Middle frontal gyrus (tissue), 1 donor: ENCODE measurements around the gene CEBPA.

Experiments used
- DNase-seq: peaks from one replicate; pipeline ENCODE4 v3.0.0-alpha.2; 2015; ENCODE audit warnings: low spot score; ENCODE audit errors: extremely low spot score

Gene CEBPA

DNA sequence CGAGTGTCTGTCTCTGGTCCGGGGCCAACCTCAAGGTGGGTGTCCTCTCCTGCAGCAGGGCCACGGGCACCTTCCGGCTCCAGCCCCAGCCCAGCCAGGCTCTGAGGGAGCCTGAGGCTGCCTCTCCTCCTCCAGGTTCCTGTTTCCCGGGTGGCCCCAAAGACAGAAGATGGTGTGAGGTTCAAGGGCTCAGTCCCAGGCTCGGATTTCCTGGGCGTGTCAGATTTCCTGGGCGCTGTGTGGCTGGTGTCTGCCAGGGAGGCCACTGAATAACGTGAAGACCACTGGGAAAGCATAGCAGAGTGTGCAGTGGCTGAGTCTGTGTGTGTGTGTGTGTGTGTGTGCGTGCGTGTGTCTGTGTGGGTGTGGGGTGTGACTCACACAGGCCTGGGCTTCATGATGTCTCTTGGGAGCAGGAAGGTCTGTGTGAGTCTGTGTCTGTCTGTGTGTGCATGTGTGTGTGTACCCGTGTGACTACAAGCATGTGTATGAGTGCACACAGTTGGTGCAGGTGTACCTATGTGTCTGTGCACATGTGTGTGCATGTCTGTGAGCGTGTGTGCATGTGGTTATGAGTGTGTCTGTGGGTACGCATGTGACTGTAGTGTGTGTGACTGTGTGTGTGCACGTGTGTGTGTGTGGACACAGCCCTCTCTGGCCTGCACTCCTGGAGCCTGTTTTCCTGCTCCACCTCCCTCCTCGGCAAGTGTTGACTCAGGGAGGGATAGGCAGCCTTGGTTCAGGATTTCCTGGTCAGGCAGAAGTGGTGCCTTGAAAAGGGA lies 28.3 kb downstream of the CEBPA start:
- no peak for DNase-seq

DNA sequence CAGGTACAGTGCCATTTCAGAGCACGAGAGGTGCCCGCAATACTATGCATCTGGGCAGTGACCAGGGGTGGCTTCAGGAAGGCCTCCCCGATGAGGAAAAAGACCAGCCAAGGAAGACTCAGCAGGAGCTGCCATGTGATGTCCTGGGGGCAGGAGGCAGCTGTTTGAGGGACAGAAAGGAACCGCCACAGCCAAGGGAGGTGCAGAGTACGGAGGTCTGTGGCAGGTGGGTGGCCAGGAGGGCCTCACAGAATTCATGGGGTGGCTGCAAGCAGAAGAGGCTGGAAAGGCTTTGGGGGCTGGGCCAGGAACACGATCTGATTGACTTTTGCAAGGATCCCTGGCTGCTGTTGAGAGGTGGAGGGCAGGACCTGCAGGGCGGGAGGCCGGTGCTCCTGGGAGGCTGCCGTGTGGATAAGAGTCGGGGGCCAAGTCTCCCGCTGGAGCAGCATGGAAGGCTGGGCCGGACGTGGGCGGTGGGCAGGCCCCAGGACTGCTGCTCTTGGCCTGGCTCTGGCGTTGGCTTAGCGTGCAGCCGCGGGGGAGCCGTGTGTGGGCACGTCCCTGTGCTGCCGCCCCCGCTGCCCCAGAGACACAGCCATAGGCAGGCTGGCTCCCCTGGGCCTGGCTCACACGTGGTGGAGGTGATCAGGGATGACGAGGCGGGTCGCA lies 29.1 kb downstream of the CEBPA start:
- DNase-seq, result no peak

DNA sequence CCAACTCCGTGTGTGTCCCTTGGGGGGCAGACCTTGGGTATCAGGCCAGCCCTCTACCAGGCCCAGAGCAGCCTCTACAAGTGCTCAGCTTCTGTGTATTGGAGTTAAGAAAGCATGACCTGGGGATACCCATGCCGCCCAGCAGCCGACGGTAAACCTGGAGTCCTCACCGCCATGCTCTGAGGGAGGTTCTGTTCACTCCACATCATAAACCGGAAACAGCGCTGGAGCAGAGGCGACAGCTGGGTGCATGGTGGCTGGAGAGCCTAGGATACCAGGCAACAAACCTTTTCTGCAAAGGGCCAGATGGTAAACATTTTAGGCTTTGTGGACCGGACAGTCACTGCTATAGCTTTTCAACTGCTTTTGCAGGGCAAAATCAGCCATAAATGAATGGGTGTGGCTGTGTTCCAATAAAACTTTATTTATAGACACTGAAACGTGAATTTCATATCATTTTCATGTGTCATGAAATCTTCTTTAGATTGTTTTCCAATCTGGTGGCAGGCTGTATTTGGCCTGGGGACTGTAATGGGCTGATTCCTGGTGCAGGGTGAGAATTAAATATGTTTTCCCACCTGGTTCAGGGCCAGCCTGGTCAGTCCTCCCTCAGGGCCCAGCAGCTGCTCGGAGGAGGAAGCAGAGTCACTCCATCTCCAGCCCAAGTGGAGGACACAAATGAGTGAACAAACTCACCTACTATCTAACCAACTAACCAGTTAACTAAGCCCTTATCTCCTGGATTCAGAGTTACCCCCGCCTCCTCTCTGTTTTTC lies 30.9 kb downstream of the CEBPA start:
- DNase-seq, result no peak

DNA sequence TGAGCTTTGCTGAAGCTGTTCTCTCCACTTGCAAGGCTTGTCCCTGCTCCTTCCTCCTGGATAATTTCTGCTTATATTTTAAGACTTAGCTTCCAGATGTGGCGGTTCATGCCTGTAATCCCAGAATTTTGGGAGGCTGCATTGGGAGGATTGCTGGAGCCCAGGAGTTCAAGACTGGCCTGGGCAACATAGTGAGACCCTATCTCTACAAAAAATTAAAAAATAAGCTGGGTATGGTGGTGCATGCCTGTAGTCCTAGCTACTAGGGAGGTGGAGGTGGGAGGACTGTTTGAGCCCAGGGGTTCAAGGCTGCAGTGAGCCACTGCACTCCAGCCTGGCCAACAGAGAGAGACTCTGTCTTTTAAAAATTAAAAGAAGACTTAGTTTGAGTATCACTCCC lies 31.6 kb downstream of the CEBPA start:
- no peak for DNase-seq

DNA sequence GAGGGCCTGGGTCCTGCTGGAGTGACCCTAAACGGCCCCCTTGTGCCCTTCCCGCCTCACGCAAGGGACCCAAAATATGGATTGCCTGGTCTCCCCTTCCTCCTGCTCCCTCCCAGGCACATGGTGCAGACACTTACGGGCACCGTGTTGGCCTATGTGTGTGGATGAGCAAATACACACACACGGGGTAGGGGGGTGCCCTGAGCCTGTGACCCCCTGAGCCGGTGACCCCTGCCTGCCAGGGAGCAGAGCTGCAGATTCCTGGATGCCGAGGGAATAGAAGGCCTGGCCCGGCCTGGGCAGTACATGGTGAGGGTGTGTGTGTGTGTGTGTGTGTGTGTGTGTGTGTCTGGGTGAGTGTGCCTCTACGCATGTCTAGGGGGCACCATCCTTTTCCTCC lies 33.3 kb downstream of the CEBPA start:
- DNase-seq, result no peak

DNA sequence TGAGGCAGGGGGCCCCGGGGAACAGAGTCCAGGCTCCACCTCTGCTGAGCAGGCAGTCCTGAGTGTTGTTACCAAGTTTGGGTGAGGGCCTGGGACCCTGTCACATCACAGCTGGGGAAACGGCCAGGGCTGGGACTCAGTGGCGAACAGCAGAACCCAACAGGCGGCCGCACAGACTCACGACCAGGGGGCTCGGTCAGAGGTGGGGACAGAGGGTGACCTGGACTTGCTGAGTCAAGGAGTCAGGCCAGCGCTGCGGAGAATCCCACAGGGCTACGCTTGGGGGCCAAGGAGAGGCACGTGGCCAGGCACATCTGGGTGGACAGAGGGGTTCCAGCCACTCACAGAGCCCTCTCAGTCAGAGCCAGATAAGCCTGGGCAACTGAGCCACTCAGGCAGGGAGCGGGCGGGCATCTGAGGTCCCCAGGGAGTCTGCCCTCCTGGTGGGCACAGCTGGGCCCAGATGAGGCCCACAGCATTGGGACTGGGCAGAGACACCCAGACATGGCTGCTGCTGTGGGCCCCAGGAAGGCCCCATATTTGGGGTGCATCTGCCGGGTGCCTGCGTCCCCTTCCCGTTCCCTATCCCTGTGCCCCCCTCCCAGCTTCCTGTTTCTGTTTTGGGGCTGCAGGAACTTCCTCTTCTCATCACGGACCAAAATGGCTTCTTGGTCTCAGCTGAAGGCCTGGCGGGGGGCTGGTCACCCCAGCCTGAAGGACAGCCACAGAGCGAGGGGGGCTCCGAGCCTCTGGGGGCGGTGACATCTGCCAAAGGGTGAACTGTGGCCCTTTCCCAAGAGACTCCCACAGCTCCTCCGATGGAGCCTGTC lies 34.0 kb downstream of the CEBPA start:
- DNase-seq, result no peak

DNA sequence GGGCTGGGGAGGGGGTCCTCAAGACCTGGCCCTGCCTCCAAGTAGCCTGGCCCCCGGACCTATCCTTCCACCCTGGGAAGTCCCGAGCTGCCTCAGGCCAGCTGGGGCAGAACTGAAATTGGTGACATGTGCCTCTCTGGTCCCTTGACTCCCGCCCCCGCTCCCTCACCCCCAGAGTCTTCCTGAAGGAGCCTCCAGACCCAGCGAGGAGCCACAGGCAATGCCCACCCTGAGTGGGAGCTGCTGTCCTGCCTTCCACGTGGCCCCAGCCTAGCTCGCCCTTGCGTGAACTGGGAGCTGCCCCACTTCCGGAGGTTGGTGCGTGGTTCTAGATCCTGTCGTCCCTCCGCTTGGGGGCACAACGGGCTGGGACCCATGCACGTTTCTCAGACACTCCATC lies 34.6 kb downstream of the CEBPA start:
- DNase-seq, result no peak

DNA sequence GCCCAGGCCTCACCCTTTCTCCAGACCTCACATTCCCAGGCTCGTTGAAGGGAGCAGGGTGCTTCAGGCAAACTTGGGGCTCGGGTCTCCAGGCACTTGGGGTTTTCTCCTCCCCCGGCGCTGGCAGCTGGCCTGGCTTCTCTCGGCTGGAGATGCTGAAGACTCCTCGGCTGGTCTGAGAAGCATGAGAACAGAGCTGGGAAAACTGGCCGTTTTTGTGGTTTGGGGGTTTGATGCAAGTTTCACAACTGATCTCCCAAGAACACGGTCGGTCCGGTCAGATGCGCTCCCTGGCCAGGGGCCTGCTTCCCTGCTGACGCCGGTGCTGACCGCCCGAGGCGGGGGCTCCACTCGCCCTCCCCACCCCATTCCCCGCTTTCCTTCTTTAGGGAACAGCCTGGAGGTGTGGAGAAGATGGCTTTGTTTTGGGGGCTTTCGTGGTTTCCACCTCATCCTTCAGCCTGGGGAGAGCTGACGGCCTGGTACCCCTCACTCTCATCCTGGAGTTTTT lies 35.3 kb downstream of the CEBPA start:
- DNase-seq, result no peak

DNA sequence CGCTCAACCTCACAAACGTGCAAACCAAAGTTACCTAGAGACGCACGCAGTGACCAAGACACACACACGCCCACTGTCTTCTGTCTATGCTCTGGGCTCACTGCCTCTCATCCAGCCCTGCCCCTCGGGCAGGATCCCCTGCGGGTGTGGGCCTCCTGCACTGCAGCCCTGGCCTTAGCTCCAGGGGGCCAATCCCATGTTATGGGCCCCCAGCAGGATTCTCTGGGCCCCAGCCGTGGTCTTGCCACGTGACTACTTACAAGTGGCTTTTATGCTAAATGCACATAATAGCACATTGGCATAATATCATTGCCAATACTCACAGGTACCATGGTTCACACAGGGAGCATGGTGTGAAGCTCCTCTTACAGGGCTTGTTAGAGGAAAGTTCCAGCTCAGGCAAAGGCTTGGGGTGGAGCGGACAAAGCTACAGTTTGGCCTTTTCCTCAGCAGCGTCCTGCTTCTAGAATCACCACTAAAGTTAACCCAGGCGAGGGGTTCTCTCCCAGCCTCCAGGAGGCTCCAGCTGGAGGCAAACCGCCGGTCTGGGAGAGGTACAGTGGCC lies 37.4 kb downstream of the CEBPA start:
- DNase-seq, result no peak

DNA sequence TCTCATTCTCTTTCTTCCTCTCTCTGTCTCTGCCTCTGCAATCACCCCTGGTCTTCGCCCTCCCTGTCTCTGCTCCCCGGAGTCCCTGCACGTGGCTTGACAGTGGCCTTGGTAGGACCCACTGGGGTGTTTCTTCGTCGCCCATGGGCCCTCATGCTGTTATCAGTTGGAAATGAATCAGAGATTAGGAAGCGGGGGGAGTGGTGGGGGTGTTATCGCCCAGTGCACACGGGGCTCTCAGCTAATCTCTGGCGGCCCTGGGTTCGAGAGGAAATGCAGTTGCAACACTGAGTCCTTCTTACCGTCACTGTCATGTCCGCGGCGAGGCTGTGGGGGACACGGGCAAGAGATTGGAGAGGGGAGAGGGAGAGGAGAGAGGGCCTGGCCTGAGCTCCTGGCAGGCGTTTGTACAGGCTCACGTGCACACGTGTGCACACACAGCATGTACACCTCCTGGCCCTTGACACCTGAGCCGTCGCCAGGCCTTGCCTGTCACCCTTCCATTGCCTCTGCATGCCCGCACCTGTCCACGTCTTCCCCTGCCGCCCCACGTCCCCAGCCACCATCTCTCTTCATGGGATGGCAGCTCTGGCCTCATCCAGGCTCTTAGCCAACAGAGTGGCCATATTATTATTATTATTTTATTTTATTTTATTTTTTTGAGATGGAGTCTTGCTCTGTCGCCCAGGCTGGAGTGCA lies 38.9 kb downstream of the CEBPA start:
- no peak for DNase-seq

DNA sequence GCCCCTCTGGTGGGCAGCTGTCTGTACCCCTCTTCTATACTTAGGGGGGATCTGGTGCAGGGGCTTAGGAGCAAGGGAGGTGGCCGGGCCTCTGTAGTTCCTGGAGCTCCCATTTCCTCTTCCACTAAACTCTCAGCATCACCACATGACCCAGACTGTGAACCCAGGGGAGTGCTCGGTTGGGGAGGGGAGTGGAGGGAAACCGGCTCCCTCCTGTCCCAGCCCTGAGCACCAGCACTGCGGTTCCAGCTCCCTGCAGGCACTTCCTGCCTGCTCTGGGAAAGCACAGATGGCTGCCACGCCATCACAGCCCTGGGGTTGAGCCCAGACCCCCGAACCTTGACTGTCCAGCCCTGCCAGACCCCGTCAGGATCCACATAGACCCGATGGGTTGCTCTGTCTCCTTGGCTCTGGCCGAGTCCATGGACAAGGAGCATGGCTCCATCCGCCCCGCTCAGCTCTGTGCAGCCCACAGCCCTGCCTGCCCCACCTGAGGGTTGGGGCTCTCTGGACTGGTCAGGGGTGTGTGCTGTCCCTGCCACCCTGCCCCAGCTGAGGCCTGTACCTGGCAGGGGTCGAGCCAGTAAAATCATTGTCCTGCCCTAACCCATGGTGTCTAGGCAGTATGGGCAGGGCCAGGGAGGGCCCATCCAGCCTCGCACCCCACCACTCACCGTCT lies 40.7 kb downstream of the CEBPA start:
- DNase-seq, result no peak

DNA sequence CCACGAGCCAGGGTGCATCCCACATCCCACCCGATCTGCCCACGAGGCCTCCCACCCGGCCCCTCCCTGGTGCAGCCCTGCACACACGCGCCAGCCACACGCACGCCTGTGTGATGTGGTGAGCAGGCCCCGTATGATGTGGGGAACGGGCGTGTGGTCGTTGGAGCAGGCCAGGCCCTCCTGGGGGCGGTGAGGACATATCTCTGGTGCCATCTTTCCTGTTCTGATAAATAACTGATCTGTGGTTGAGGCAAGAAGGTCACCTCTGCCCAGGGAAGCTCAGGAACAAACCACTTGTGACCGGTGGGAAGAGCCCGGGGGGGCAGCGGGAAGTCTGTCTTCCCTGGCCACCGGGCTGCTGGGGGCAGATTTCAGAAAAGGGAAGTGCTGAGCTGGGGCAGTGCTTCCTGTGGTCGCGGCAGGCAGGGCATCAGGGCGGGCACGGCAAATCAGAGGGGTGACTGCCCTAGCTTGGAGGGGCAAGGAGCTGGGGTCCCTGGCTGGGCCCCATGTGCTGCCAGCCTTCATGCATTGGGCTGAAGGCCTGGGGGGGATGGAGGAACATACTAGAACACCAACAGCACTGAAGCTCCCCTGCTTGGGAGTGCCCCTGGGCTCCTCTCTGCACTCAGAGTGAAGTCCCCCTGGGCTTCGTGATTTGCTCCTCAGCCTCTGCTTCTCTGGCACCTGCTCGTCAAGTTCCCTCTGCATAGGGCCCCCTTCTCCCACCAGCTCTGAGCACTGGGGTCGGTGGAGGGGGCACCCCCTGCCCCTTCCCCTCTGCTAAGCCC lies 41.5 kb downstream of the CEBPA start:
- DNase-seq, result no peak

DNA sequence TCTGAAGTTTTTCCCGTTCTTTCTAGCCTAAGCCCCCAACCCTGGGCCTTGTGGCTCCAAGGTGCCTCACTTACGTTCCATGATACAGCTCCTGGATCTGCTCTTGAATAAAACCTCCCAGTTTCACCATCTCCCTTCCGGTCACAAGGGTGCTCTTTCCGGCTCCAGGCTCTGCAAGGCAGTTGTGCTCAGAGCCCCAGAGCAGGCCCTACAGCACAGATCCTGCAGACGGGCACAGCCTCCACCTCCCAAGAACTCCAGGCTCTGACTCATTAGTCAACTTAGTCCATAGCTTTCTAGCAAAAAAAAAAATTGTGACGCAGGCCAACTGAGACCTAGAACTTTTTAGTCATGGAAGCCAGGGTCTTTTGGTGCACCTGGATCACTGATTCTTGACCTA lies 42.8 kb downstream of the CEBPA start:
- no peak for DNase-seq

DNA sequence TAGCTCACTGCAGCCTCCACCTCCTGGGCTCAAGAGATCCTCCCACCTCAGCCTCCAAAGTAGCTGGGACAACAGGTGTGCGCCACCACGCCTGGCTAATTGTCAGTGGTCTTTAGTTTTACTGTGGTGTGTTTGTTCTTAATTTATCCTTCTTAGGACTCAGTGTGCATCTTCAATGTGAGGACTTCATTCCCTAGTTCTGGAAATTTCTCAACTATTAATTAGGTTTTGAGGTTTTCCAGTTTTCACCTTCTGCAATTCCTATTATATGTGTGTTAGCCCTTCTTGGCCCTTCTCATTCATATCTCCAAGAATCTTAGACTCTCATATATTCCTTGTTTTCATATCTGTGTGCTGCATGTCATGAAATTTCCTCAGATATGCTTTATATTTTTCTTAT lies 44.5 kb downstream of the CEBPA start:
- no peak for DNase-seq

DNA sequence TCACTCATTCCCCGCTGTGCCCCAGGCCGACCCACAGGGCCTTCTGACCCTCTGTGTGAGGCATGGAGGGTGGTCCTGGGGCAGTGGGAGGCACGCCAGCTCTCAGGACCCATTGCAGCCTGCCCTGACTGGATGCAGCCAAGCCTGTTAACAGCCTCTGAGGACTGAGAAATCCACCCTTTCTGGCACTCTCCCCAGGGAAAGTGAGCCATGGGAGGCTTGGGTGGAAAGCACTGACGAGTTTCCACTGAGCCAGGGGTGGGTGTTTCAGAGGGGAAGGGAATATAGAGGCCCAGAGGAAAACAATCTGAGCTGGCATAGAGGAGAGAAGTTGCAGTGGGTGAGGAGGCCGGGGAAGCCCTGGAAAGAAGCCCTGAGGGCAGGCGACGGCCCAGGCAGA lies 46.1 kb downstream of the CEBPA start:
- DNase-seq, result no peak

DNA sequence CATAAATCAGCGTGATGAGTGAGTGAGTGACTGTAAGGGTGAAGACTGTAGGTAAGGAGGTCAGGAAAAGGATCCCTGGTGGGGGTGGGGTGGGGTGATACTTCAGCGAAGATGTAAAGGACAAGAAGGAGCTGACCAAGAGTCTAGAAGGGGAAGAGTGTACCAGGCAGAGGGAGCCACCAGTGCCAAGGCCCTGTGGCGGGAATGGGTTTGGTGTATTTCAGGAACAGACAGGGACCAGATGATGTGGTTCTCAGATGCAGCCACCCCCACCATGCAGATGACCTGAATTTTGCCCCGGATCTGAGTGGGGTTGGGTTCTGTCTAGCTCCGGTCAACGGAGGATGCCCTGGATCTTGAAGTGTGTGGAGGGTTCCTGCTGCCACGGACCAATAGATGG lies 46.6 kb downstream of the CEBPA start:
- DNase-seq, result no peak

DNA sequence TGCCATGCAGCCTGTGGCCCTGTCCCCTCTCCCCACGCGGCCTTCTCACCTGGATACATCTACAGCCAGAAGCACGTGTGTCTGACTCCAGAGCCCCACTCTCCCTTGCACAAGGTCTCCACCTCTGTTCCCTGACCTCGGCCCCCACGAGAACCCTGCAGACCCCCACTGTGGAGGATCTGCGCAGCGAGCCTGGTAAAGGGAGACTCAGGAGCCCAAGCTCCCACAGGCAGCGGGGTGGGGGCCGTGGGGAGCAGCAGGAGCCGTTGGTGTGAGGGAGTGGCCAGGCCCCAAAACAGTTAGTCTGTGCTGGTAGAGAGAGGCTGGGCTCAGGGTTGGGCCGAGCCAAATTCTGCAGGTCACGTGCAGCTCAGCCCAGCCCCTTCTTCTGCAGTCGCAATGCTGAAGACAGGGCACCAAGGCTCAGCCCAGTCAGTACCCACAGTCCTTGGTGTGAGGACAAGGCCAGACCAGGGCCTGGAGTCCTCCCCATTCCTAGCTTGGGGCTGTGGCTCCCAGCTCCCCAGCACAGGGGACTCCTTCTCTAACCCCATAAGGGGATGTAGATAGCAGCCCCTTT lies 48.0 kb downstream of the CEBPA start:
- DNase-seq, result no peak

DNA sequence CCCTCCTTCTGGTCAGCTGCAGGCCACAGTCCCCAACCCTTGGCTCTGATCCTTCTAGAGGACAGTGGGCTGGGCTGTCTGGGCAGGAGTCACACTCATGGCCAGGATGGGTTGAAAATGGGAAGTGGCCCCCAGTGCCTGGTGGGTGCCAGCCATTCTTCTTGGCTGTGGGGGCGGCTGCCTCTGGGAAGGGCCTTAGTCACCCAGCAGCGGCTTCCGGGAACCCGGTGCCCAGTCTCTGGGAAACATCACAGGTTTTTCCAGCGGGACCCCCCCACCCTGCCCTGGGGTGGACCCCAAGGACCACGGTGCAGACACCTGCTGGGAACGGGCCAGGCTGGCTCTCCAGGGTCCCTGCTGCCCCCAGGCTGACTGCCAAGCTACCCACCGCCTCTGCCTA lies 49.4 kb downstream of the CEBPA start:
- DNase-seq, result no peak
